Stimulated activated CD4-positive, alpha-beta T cell treated with anti-CD3 and anti-CD28 coated beads, TNF-alpha, amount 100 ng/mL, for 48 hours (primary cell): Measurements from ENCODE around the gene PCBD2.
"Not testable (repeated sequence)": the region's sequence is repeated elsewhere in the genome, so short reads cannot be mapped to it uniquely, and the experiment has no call there.

Experiments used
- DNase-seq, 3 donors: peaks; one replicate each; pipeline ENCODE4 v3.0.0-alpha.2; 2020; ENCODE audit warnings: low read depth in 3 of 3

The PCBD2 gene

DNA sequence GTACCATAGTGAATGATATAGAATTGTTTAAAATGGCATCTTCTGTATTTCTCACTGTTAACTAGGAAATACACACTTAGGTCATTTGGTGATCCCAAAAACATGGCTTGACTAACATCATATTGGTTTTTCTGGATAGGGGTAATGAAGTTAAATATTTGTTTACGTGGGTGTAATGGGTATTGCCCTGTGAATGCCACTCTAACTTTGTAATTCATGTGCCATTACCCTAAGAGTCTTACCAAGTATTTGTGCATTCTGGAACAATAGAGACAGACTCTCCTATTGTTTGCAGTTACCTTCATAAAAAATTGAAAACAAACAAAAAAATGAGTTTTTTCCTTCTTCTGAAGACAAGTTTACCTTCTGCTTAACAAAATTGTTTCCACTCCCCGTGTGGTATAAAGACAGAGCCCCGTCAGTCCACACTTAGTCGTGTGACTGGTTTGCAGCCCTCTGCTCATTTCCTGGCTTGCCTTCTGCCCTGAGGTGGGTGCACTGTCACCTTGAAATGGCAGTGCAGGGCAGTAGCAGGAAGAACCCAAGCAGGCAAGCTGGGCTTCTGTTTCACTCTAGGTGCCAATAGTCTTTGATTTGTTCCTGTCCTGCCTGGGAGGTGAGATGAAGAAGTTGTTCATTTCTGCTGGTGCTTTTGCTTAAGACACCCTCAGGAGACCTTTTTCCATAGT lies 53.1 kb downstream of the PCBD2 start:
- no peak for DNase-seq

- DNase-seq: no peak
Measured at GRCh38 chr5:134958755-134959154, 53.8 kb downstream of the PCBD2 start.

- no peak for DNase-seq
Measured at GRCh38 chr5:134963098-134963497, 58.2 kb downstream of the PCBD2 start.

GRCh38 chr5:134964359-134965270 lies 59.7 kb downstream of the PCBD2 start:
- DNase-seq: no peak

DNA sequence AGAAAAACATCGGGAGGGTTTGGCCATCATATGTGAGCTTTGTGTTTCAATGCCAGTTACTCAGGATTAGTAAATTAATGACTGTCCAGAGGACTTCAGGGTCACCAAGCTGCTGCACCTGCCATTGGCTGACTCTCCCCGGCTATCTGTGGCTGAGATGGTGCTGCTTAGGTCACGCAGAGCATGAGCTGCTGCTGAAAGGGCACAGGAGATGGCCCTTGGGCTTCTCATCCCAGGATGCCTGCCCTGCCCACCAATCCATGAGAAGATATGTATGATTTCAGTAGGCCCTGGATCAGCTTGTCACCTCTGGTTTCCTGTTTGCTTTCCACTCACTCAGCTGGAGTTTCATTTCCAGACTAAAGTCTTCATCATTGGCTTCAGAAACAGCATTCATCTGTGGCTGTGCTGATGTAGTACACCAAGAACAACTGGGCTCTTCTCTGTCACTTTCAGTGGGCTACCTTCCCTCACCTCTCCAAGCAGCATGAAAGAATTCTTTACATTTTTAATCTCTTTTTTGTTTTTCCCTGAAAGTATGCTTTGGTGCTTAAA lies 60.4 kb downstream of the PCBD2 start:
- DNase-seq: no peak

- DNase-seq: no peak
Measured at GRCh38 chr5:134967607-134968006, 62.7 kb downstream of the PCBD2 start, which contains the start of gene CATSPER3. CATSPER3 (plus strand) TSS chr5:134967907; CDS start chr5:134967992, 85 bp downstream.

DNA sequence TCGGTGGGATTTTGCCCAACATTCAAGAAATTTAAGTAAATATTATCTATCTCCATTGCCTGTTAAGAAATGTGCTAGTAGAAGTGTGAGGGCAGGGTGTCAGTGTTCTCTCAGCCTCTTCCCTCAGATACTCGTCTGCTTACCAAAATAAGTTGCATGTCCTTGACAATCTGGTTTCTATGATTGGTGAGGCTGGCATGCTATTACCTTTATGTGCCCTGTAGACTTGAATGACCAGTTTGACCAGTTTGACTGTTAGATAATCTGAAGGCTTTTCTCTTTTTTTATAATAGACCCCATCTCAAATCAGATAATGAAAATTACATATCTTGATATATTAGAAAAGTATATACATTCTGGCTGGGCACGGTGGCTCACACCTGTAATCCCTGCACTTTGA lies 63.1 kb downstream of the PCBD2 start:
- DNase-seq: no peak

- DNase-seq: no peak
Measured at GRCh38 chr5:134969166-134969565, 64.2 kb downstream of the PCBD2 start.

DNA sequence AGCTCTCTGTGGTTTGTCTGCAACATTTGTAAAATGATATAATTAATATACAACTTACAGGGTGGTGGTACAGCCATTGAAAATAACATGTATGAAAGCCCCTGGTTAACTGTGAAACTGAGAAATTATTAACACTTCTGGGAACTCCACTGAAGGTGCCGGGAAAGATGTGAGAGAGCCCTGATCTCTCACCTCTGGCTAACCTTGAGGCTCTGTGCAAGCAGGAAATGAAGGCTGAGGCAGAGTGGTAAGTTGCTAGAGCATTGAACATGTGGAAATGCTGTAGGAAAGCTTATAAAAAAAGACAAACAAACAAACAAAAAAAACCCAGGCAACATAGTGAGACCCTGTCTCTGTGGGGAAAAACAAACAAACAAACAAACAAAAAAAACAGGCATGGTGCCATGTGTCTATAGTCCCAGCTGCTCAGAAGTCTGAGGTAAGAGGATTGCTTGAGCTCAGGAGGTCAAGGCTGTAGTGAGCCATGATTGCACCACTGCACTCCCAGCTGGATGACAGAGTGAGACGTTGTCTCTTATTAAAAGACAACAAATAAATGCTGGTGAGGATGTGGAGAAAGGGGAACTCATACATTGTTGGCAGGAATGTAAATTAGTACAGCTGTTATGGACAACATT lies 70.3 kb downstream of the PCBD2 start:
- DNase-seq: no peak

DNA sequence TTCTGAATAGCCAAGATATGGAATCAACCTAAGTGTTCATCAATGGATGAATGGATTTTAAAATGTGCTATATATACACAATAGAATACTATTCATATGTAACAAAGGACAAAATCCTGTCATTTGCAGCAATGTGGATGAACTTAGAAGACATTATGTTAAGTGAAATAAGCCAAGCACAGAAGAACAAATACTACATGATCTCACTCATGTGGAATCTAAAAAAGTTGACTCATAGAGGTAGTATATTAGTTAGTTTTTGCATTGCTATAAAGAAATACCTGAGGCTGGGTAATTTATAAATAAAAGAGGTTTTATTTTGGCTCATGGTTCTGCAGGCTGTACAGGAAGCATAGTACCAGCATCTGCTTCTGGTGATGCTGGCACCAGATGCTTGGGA lies 70.9 kb downstream of the PCBD2 start:
- no peak for DNase-seq

GRCh38 chr5:134976841-134977240 lies 71.9 kb downstream of the PCBD2 start:
- no peak for DNase-seq

- DNase-seq: no peak
Measured at GRCh38 chr5:134979416-134979815, 74.5 kb downstream of the PCBD2 start.

GRCh38 chr5:134982230-134982629 lies 77.3 kb downstream of the PCBD2 start:
- no peak for DNase-seq

DNA sequence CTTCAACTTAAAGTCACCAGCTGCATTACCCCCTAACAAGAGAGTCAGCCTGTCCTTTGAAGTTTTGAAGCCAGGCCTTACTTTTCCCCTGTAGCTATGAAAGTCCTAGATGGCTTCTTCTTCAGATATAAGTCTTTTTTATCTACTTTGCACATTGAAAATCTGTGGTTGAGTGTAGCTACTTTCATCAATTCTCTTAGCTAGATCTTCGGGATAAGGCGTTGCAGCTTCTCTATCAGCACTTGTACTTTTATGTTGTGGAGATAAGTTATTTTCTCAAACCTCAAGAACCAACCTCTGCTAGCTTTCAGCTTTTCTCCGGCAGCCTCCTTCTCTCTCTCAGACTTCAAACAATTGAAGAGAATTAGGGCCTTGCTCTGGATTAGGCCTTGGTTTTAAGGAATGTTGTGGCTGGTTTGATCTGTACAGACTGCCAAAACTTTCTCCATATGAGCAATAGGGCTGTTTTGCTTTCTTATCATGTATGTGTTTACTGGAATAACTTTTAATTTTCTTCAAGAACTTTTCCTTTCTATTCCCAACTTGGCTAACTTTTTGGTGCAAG lies 84.4 kb downstream of the PCBD2 start:
- no peak for DNase-seq

DNA sequence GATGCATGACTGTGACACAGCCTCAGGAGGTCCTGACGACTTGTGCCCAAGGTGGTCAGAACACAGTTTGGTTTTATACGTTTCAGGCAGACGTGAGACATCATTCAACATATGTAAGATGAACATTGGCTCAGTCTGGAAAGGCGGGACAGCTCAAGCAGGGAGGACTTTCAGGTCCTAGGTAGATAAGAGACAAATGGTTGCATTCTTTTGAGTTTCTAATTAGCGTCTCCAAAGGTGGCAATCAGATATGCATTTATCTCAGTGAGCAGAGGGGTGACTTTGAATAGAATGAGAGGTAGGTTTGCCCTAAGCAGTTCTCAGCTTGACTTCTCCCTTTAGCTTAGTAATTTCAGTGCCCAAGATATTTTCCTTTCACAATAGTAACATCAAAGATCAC lies 85.3 kb downstream of the PCBD2 start:
- DNase-seq: not testable (repeated sequence)

DNA sequence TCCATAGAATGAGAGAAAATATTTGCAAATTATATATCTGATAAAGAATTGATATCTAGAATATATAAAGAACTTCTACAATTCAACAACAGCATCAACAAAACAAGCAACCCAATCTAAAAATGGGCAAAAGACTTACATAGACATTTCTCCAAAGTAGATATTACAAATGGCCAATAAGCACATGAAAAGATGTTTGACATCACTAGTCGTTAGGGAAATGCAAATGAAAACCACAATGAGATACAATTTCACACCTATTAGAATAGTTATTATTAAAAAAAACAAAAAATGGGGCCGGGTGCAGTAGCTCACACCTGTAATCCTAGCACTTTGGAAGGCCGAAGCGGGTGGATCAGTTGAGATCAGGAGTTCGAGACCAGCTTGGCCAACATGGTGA lies 87.2 kb downstream of the PCBD2 start:
- no peak for DNase-seq

- DNase-seq: no peak
Measured at GRCh38 chr5:134993161-134993560, 88.2 kb downstream of the PCBD2 start.

DNA sequence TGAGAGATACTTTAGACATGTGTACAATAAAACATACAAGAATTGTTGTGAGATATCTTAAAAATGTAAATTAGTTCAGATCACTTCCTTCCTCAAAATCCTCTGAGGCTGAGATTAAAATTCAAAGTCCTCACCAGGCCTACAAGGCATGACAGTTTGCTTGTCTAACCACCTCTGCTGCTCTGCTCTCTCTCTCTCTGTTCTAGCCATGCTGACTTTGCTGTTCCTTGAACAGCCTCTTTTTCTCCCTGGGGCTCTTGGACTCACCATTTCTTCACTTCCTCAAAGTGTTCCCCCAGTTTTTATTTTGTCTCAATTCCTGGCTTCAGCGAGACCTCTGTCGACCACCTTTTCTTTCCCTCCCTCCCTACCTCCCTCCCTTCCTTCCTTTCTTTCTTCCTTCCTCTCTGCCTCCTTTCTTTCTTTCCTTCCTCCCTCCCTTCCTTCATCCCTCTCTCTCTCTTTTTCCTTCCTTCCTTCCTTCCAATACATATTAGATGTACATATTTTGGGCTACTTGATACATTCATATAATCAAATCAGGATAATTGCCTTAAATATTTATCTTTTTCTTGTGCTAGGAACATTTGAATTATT lies 89.7 kb downstream of the PCBD2 start:
- DNase-seq: no peak

DNA sequence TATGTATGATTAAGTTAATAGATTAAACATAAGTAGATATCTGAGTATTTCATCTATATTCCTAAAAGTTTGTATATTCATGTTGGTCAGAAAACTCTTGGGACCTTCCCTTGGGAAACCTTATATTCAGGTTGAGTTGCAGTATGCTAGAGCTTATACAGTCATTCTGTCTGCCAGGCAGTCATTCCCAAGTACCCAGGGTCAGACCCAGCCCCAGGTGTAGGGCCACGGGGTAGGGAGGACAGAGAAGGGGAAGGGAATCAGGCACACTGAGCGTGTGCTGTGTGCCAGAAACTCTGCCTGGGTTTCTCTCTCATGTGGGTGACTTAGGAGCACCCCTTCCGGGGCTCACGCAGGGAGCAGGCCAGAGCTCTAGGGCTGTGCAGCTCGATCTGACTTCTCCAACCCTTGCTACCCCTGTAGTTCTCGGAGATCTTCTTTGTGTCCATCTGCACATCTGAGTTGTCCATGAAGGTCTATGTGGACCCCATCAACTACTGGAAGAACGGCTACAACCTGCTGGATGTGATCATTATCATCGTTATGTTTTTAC lies 91.0 kb downstream of the PCBD2 start:
- DNase-seq: no peak

- DNase-seq: no peak
Measured at GRCh38 chr5:134997015-134997414, 92.1 kb downstream of the PCBD2 start.

DNA sequence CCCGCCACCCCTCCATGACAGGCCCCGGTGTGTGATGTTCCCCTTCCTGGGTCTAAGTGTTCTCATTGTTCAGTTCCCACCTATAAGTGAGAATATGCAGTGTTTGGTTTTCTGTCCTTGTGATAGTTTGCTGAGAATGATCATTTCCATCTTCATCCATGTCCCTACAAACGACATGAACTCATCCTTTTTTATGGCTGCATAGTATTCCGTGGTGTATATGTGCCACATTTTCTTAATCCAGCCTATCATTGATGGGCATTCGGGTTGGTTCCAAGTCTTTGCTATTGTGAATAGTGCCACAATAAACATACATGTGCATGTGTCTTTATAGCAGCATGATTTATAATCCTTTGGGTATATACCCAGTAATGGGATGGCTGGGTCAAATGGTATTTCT lies 93.1 kb downstream of the PCBD2 start:
- DNase-seq: not testable (repeated sequence)
